A549 (cell line): Measurements from ENCODE around the gene PDE6G. TPM values are rescaled to one million over a fixed set of nuclear protein-coding genes. Genes with fewer than 3 reads are reported as not detected.

ENCODE experiments used
- ATAC-seq, 2 experiments: fragments of 200-7000 bp in 1 of 2; fragments of >200 bp in 1 of 2; cut with Nextera tagmentation in 1 of 2; cut with Tn5 transposase in 1 of 2; 3 replicates each; pipeline versions ENCODE4 v1.8.0 to v1.9.1; 2018 to 2020; ENCODE audit warnings: mild to moderate bottlenecking in 1 of 2, moderate library complexity in 1 of 2
- CTCF ChIA-PET: fragments of 300-600 bp; sonication (Branson Sonifier 250); formaldehyde crosslinking; extraction: SDS; loops from one replicate; lab custom pipeline; 2021; ENCODE audit warnings: antibody characterized with exemption, inconsistent platforms; lab: Yijun Ruan, JAX
- POLR2A ChIA-PET: fragments of 350-600 bp; formaldehyde crosslinking; extraction: SDS; loops from one replicate; lab custom pipeline; 2021; ENCODE audit warnings: antibody characterized with exemption, inconsistent platforms; lab: Yijun Ruan, JAX
- DNase-seq, 2 experiments: peaks; one replicate each; pipeline versions ENCODE4 v3.0.0 to v3.0.0-alpha.2; 2011 to 2016; ENCODE audit warnings: low read depth in 1 of 2, low spot score in 1 of 2
- FAIRE-seq: peaks from 2 replicates; lab custom pipeline; 2011; peaks lifted over from hg19 to GRCh38; lab: Jason Lieb, UNC
- H3K27ac ChIP-seq, 2 experiments: fragments of >200 bp; sonication (Bioruptor Twin); formaldehyde crosslinking; 3 replicates each; pipeline ENCODE4 v1.5.1; 2016 to 2017
- H3K4me1 ChIP-seq: fragments of >200 bp; sonication (Bioruptor Twin); formaldehyde crosslinking; 3 replicates; pipeline ENCODE4 v1.6.1; 2016
- H3K4me2 ChIP-seq: fragments of >200 bp; sonication (Bioruptor Twin); formaldehyde crosslinking; 3 replicates; pipeline ENCODE4 v1.6.1; 2016
- H3K4me3 ChIP-seq: fragments of >200 bp; sonication (Bioruptor Twin); formaldehyde crosslinking; 3 replicates; pipeline ENCODE4 v1.5.1; 2016
- H3K9me3 ChIP-seq: fragments of >200 bp; sonication (Bioruptor Twin); formaldehyde crosslinking; 3 replicates; pipeline ENCODE4 v1.6.1; 2016
- BHLHE40 ChIP-seq: IDR thresholded peaks from 2 replicates; pipeline ENCODE4 v1.6.1; 2012; ENCODE audit warnings: low read depth, low read length, inconsistent platforms
- CHD2 ChIP-seq: fragments of 150-350 bp; IDR thresholded peaks from 2 replicates; pipeline ENCODE4 v1.6.1; 2014; ENCODE audit warnings: low read length; ENCODE audit not compliant: partially characterized antibody
- CHD4 ChIP-seq: fragments of 200-600 bp; sonication (generic); IDR thresholded peaks from 2 replicates; pipeline ENCODE4 v1.6.1; 2016; ENCODE audit warnings: antibody characterized with exemption, mild to moderate bottlenecking, borderline replicate concordance
- CTCF ChIP-seq: fragments of >200 bp; sonication (Bioruptor Twin); formaldehyde crosslinking; IDR thresholded peaks from 3 replicates; pipeline ENCODE4 v1.5.1; 2016
- E2F6 ChIP-seq: IDR thresholded peaks from 2 replicates; pipeline ENCODE4 v1.6.1; 2012; ENCODE audit warnings: low read depth, borderline replicate concordance
- EHMT2 ChIP-seq: fragments of 200-600 bp; sonication (generic); IDR thresholded peaks from 2 replicates; pipeline ENCODE4 v1.6.1; 2016; ENCODE audit warnings: antibody characterized with exemption, low read depth, mild to moderate bottlenecking, moderate library complexity
- EP300 ChIP-seq, 2 experiments: fragments of >200 bp; sonication (Bioruptor Twin); formaldehyde crosslinking; IDR thresholded peaks; 2 replicates in 1 of 2; 3 replicates in 1 of 2; pipeline ENCODE4 v1.6.1; 2016 to 2017
- FOSB ChIP-seq: fragments of 250-450 bp; sonication (Bioruptor Pico); IDR thresholded peaks from 2 replicates; pipeline ENCODE4 v1.5.0; 2020; ENCODE audit warnings: mild to moderate bottlenecking, moderate library complexity
- FOXS1 ChIP-seq: fragments of 250-450 bp; sonication (Bioruptor Pico); IDR thresholded peaks from 2 replicates; pipeline ENCODE4 v1.5.0; 2020; ENCODE audit warnings: mild to moderate bottlenecking, moderate library complexity
- GATA3 ChIP-seq: IDR thresholded peaks from 2 replicates; pipeline ENCODE4 v1.6.1; 2012; ENCODE audit warnings: borderline replicate concordance
- HEYL ChIP-seq: fragments of 250-450 bp; sonication (Bioruptor Pico); IDR thresholded peaks from 2 replicates; pipeline ENCODE4 v1.8.0; 2021; ENCODE audit warnings: mild to moderate bottlenecking, moderate library complexity
- HOXA7 ChIP-seq: fragments of 250-450 bp; sonication (Bioruptor Pico); IDR thresholded peaks from 2 replicates; pipeline ENCODE4 v1.5.0; 2020; ENCODE audit warnings: mild to moderate bottlenecking, moderate library complexity
- HOXB5 ChIP-seq: fragments of 250-450 bp; sonication (Bioruptor Pico); IDR thresholded peaks from 2 replicates; pipeline ENCODE4 v1.5.0; 2020; ENCODE audit warnings: mild to moderate bottlenecking, moderate library complexity
- MAFK ChIP-seq: fragments of 450-650 bp; IDR thresholded peaks from 2 replicates; pipeline ENCODE4 v1.6.1; 2014; ENCODE audit not compliant: partially characterized antibody
- MAX ChIP-seq: IDR thresholded peaks from 2 replicates; pipeline ENCODE4 v1.6.1; 2012
- MAZ ChIP-seq: fragments of 150-350 bp; IDR thresholded peaks from 2 replicates; pipeline ENCODE4 v1.6.1; 2014; ENCODE audit warnings: antibody characterized with exemption, low read depth, low read length, borderline replicate concordance
- NFE2L2 ChIP-seq: fragments of 150-350 bp; conservative IDR thresholded peaks from 2 replicates; pipeline ENCODE4 v1.6.1; 2014; ENCODE audit warnings: low read length
- NPAS2 ChIP-seq: fragments of 250-450 bp; sonication (Bioruptor Pico); IDR thresholded peaks from 2 replicates; pipeline ENCODE4 v1.8.0; 2022; ENCODE audit warnings: mild to moderate bottlenecking, moderate library complexity, borderline replicate concordance
- PHF8 ChIP-seq: fragments of 200-600 bp; sonication (generic); IDR thresholded peaks from 2 replicates; pipeline ENCODE4 v1.6.1; 2016; ENCODE audit warnings: low read depth, mild to moderate bottlenecking, antibody characterized with exemption, moderate library complexity, borderline replicate concordance
- POLR2AphosphoS2 ChIP-seq: conservative IDR thresholded peaks from 2 replicates; pipeline ENCODE4 v1.6.1; 2012; ENCODE audit warnings: low read length, improper control_type of control experiment, inconsistent platforms
- REST ChIP-seq: fragments of 200-600 bp; sonication (generic); IDR thresholded peaks from 2 replicates; pipeline ENCODE4 v1.6.1; 2016; ENCODE audit warnings: antibody characterized with exemption, mild to moderate bottlenecking, moderate library complexity
- SREBF2 ChIP-seq: fragments of 450-650 bp; IDR thresholded peaks from 2 replicates; pipeline ENCODE4 v1.6.1; 2014; ENCODE audit warnings: mild to moderate bottlenecking, moderate library complexity
- TFCP2L1 ChIP-seq: fragments of 250-450 bp; sonication (Bioruptor Pico); IDR thresholded peaks from 2 replicates; pipeline ENCODE4 v1.5.0; 2021; ENCODE audit warnings: mild to moderate bottlenecking
- WGBS: methylation state at CpG from one replicate; pipeline ENCODE4 v1.1.6; 2017; ENCODE audit errors: missing lambda C conversion rate; 5-methylcytosine and 5-hydroxymethylcytosine counted together
- polyA plus RNA-seq, 4 experiments: library from polyadenylated mRNA; depleted of rRNA in 3 of 4; stranded (reverse); fragments of >200 nt; fragmentation: RNase III in 1 of 4; extraction: RNeasy Plus Mini Kit Qiagen cat#74134 plus additional on column Dnase treatment in 1 of 4; gene quantifications; 2 replicates in 3 of 4; 3 replicates in 1 of 4; pipeline ENCODE4 v1.2.3, GENCODE V29; 2011 to 2017

PDE6G gene
- polyA plus RNA-seq, 2 of the 4 experiments (the other 2 are of a cell fraction): 1.2 TPM

GRCh38 chr17:81650951-81651350 is 5.4 kb downstream of the PDE6G start:
- no peak overlapping the region for H3K4me3 ChIP-seq
- WGBS: 83% methylated on average over 8 of the region's 9 CpGs
- FAIRE-seq (no peak), ATAC-seq (peak; percentile 3 to 10; a peak in 4 of 6 replicates), DNase-seq (no peak)
- H3K9me3 ChIP-seq: no peaks in the 10 kb centered on the region
- peak overlapping the region; percentile 68 to 84 for H3K27ac ChIP-seq
- ChIA-PET CTCF (interaction anchor here (1.2 kb wide), 1 partner anchor 18 kb away, joined by 3 read pairs; no protein-coding TSS in a partner anchor), POLR2A (interaction anchor here (0.9 kb wide), 1 partner anchor 9 kb away, joined by 3 read pairs; no protein-coding TSS in a partner anchor)
- H3K4me2 ChIP-seq: peak overlapping the region; percentile 56
- no peak for TF ChIP-seq GATA3
- TF ChIP-seq NFE2L2: no peak
- TF ChIP-seq E2F6: no peak
- no peak for TF ChIP-seq EP300 (IDR thresholded peaks at IDR 0.05)
- no peak for TF ChIP-seq NPAS2 (CRISPR knock-in tag)
- no peak for TF ChIP-seq BHLHE40
- TF ChIP-seq MAFK: no peak
- no peak for TF ChIP-seq PHF8
- no peak for TF ChIP-seq EHMT2
- no peak for TF ChIP-seq HEYL (CRISPR knock-in tag)
- no peak for TF ChIP-seq FOSB (CRISPR knock-in tag)
- TF ChIP-seq TFCP2L1 (CRISPR knock-in tag): no peak
- no peak for TF ChIP-seq SREBF2
- no peak for TF ChIP-seq CTCF
- no peak for TF ChIP-seq REST
- TF ChIP-seq FOXS1 (CRISPR knock-in tag): no peak
- no peak for TF ChIP-seq CHD4
- H3K4me1 ChIP-seq: peaks cover 14% of the 10 kb centered on the region

GRCh38 chr17:81648707-81649085 is 7.6 kb downstream of the PDE6G start:
- no peak for ATAC-seq
- no peak overlapping the region for H3K4me3 ChIP-seq
- H3K4me1 ChIP-seq: peaks cover 14% of the 10 kb centered on the region
- H3K27ac ChIP-seq: no peak overlapping the region
- WGBS: 85% methylated on average over 14 of the region's 14 CpGs
- no peak overlapping the region for H3K4me2 ChIP-seq
- CTCF ChIA-PET: interaction anchor here (0.9 to 2.7 kb wide), 5 partner anchors 9 to 357 kb away, joined by 3 to 11 read pairs (median 3); no protein-coding TSS in a partner anchor
- no peak for FAIRE-seq
- POLR2A ChIA-PET: no interaction called here
- TF ChIP-seq TFCP2L1 (CRISPR knock-in tag) (no peak), HOXB5 (CRISPR knock-in tag) (no peak), CTCF (no peak), MAX (no peak), MAZ (no peak), BHLHE40 (no peak), POLR2AphosphoS2 (no peak), E2F6 (no peak), CHD2 (no peak), HOXA7 (CRISPR knock-in tag) (no peak)
- H3K9me3 ChIP-seq: no peaks in the 10 kb centered on the region
- DNase-seq: no peak
